CD4-positive, alpha-beta T cell treated with Interleukin-17A for 4 hours (primary cell): ENCODE results near the gene DOK5.

Experiments
- DNase-seq: peaks from one replicate; pipeline ENCODE4 v3.0.0-alpha.2; 2020; ENCODE audit warnings: mixed read lengths

Gene DOK5

GRCh38 chr20:54565255-54565654 is 89.9 kb downstream of the DOK5 start:
- no peak for DNase-seq

- DNase-seq: no peak
Measured at GRCh38 chr20:54566031-54566688, 90.8 kb downstream of the DOK5 start.

- DNase-seq: no peak
Measured at GRCh38 chr20:54570561-54570960, 95.2 kb downstream of the DOK5 start.

- DNase-seq: no peak
Measured at GRCh38 chr20:54572665-54573435, 97.5 kb downstream of the DOK5 start.

GRCh38 chr20:54573838-54574237 is 98.4 kb downstream of the DOK5 start:
- DNase-seq: no peak

- DNase-seq: no peak
Measured at GRCh38 chr20:54576518-54576917, 101.1 kb downstream of the DOK5 start.

- DNase-seq: no peak
Measured at GRCh38 chr20:54577637-54578036, 102.2 kb downstream of the DOK5 start.

GRCh38 chr20:54585217-54585616 is 109.8 kb downstream of the DOK5 start:
- DNase-seq: no peak

GRCh38 chr20:54587408-54587807 is 112.0 kb downstream of the DOK5 start:
- no peak for DNase-seq

- no peak for DNase-seq
Measured at GRCh38 chr20:54589402-54590030, 114.1 kb downstream of the DOK5 start.

GRCh38 chr20:54590856-54591255 is 115.5 kb downstream of the DOK5 start:
- no peak for DNase-seq

GRCh38 chr20:54596651-54597050 is 121.3 kb downstream of the DOK5 start:
- no peak for DNase-seq

GRCh38 chr20:54598352-54598751 is 123.0 kb downstream of the DOK5 start:
- no peak for DNase-seq

GRCh38 chr20:54600634-54601033 is 125.2 kb downstream of the DOK5 start:
- no peak for DNase-seq

GRCh38 chr20:54601831-54602515 is 126.6 kb downstream of the DOK5 start:
- no peak for DNase-seq

- DNase-seq: no peak
Measured at GRCh38 chr20:54605319-54605718, 129.9 kb downstream of the DOK5 start.

GRCh38 chr20:54606380-54606779 is 131.0 kb downstream of the DOK5 start:
- no peak for DNase-seq

- DNase-seq: no peak
Measured at GRCh38 chr20:54608039-54608745, 132.8 kb downstream of the DOK5 start.

- DNase-seq: no peak
Measured at GRCh38 chr20:54608943-54609342, 133.6 kb downstream of the DOK5 start.

GRCh38 chr20:54611708-54612412 is 136.5 kb downstream of the DOK5 start:
- no peak for DNase-seq

GRCh38 chr20:54618412-54618811 is 143.0 kb downstream of the DOK5 start:
- no peak for DNase-seq

GRCh38 chr20:54619181-54619580 is 143.8 kb downstream of the DOK5 start:
- DNase-seq: no peak
